Fibroblast of mammary gland (primary cell): ENCODE measurements around the gene CAP2.

Experiments used
- DNase-seq: peaks from one replicate; pipeline ENCODE4 v3.0.0-alpha.2; 2010; ENCODE audit warnings: low read depth
- H3K4me3 ChIP-seq: 2 replicates; pipeline ENCODE4 v1.5.1; 2011; ENCODE audit warnings: low read depth, mild to moderate bottlenecking, low read length, moderate library complexity; ENCODE audit not compliant: control insufficient read depth
- CTCF ChIP-seq: conservative IDR thresholded peaks from 2 replicates; pipeline ENCODE4 v1.5.1; 2011; ENCODE audit warnings: low read depth, low read length, inconsistent platforms; ENCODE audit not compliant: control insufficient read depth, insufficient read depth

Gene CAP2

GRCh38 chr6:17475606-17476244, 82.3 kb downstream of the CAP2 start:
- DNase-seq = no peak
- TF ChIP-seq CTCF = no peak
- H3K4me3 ChIP-seq = no peak overlapping the region

- no peak for DNase-seq
- TF ChIP-seq CTCF = no peak
- no peak overlapping the region for H3K4me3 ChIP-seq
Observed at GRCh38 chr6:17476511-17476910, 83.1 kb downstream of the CAP2 start.

DNA sequence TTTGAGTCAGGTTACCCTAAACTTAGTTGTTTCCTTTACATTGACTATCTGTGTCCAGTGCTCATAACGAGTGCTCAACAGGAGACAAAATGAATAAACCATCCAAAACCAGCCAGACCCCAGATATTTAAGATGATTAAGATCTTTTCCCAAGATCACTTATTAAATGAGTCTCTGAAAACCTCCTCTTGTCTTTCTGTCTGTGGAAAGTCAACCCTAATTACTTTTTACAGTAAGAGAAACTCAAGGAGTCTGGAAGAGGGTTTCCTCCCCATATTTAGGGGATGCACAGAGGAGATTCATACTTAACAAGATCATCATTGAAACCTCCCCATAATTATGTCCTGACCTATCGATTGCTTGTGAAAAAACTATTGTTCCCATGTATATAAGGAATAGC, 84.0 kb downstream of the CAP2 start:
- H3K4me3 ChIP-seq = no peak overlapping the region
- DNase-seq = no peak
- no peak for TF ChIP-seq CTCF

DNA sequence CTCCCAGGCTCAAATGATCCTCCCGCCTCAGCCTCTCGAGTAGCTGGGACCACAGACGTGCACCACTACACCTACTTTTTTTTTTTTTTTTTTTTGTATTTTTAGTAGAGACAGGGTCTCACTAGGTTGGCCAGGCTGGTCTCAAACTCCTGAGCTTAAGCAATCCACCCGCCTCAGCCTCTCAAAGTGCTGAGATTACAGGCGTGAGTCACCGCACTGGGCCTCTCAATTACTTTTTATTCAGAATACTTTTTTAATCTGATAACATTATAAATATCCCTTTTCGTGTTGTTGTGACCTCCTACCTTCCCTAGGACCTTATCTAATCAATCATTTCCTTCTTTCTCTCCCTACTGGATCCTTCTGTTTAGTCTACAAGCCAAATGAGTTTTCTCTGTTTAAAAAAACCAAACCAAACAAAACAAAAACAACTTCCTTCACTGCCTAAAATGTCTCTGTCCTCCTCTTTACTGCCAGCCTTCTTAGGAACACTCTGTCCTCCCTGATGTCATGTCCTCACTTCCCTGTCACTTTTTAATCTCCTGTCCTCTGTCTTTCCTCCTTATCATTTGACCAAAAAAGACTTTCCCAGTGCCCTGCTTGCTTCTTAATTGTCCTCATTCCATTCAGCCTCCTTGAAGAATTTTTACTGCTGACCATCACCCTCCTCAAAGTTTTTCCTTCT, 85.0 kb downstream of the CAP2 start:
- DNase-seq = no peak
- no peak for TF ChIP-seq CTCF
- no peak overlapping the region for H3K4me3 ChIP-seq

DNA sequence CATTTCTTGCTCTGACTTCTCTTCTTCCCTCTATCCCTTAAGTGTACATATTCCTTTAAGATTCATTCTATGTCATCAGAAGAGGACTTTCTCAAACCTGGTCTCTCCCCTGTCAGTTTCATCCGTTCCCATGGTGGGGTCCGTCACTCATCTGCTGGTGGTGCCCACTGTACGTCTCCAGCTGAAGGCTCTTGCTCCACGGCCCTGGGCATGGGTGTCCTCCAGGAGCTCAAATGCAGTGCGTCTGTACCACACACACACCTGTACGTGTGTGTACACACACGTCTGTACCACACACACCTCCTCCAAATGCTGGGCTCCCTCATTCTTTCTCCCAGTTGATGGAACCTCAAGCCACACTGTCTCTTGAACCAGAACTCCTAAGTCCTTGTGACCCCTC, 85.6 kb downstream of the CAP2 start:
- DNase-seq = no peak
- TF ChIP-seq CTCF = no peak
- H3K4me3 ChIP-seq = no peak overlapping the region

GRCh38 chr6:17480476-17480875, 87.1 kb downstream of the CAP2 start:
- TF ChIP-seq CTCF = no peak
- no peak overlapping the region for H3K4me3 ChIP-seq
- DNase-seq = no peak
